Measurements from ENCODE around the gene NGF.

DNA sequence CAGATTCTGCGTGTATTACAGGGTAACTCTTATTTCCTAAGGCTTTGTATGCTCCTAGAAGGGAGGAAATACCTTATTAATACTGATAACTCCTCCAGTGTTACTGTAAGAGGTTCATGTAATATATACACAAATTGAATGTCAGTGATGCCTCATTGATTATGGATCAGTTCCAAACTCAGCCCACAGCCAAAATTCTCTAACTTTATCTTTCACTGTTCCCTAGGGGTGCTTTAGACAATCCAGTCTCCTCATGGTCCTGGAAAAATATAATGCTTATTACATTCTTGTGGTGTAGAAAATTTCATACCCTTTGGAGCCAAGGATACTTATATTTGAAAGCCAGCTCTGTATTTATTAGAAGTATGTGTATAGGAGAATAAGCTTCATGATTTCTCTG lies 73.0 kb downstream of the NGF start:
- TF ChIP-seq, protein P1, sequence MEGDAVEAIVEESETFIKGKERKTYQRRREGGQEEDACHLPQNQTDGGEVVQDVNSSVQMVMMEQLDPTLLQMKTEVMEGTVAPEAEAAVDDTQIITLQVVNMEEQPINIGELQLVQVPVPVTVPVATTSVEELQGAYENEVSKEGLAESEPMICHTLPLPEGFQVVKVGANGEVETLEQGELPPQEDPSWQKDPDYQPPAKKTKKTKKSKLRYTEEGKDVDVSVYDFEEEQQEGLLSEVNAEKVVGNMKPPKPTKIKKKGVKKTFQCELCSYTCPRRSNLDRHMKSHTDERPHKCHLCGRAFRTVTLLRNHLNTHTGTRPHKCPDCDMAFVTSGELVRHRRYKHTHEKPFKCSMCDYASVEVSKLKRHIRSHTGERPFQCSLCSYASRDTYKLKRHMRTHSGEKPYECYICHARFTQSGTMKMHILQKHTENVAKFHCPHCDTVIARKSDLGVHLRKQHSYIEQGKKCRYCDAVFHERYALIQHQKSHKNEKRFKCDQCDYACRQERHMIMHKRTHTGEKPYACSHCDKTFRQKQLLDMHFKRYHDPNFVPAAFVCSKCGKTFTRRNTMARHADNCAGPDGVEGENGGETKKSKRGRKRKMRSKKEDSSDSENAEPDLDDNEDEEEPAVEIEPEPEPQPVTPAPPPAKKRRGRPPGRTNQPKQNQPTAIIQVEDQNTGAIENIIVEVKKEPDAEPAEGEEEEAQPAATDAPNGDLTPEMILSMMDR (IDR thresholded peaks at IDR 0.05), result no peak
- no peak for TF ChIP-seq POLR2AphosphoS5 (IDR thresholded peaks at IDR 0.05)
- no peak for TF ChIP-seq POLR2A (IDR thresholded peaks at IDR 0.05)
- TF ChIP-seq EP300 (IDR thresholded peaks at IDR 0.05; ENCODE audit: low read depth), result no peak

All from transverse colon (tissue), 4 donors.